GM12878 (cell line): ENCODE data around the gene ISLR2. TPM values are rescaled to one million over a fixed set of nuclear protein-coding genes. Genes with fewer than 3 reads are reported as not detected.

Experiments
- ATAC-seq: fragments of 200-7000 bp; cut with Tn5 transposase; 3 replicates; pipeline ENCODE4 v1.9.1; 2020; ENCODE audit warnings: mild to moderate bottlenecking, moderate library complexity
- BruUV-seq: library from RNA; stranded (reverse); fragments of 400-500 nt; replicated peaks from 2 replicates; lab custom pipeline; 2021; lab: Mats Ljungman, UMichigan
- CTCF ChIA-PET: fragments of 300-600 bp; sonication (Branson Sonifier 250); formaldehyde crosslinking; extraction: SDS; loops from one replicate; lab custom pipeline; 2021; ENCODE audit warnings: inconsistent platforms; lab: Yijun Ruan, JAX
- POLR2A ChIA-PET: fragments of 350-600 bp; formaldehyde crosslinking; extraction: SDS; loops from one replicate; lab custom pipeline; 2021; ENCODE audit warnings: inconsistent platforms; lab: Charles Lee
- RAD21 ChIA-PET: fragments of 300-600 bp; sonication (Branson Sonifier 250); formaldehyde crosslinking; loops from one replicate; lab custom pipeline; 2023; ENCODE audit warnings: antibody characterized with exemption; ENCODE audit not compliant: unreplicated experiment; lab: Charles Lee
- SMC1A ChIA-PET: fragments of 300-600 bp; sonication (Branson Sonifier 250); formaldehyde crosslinking; loops from one replicate; lab custom pipeline; 2023; ENCODE audit not compliant: unreplicated experiment, uncharacterized antibody; lab: Charles Lee
- DNase-seq: peaks from one replicate; pipeline ENCODE4 v3.0.0-alpha.2; 2011; ENCODE audit warnings: low read depth, low spot score
- FAIRE-seq: peaks from 3 replicates; lab custom pipeline; 2011; peaks lifted over from hg19 to GRCh38; lab: Jason Lieb, UNC
- H2AFZ ChIP-seq: 2 replicates; pipeline ENCODE4 v1.6.0; 2011; ENCODE audit warnings: low read depth, low read length, control low read depth; ENCODE audit not compliant: control insufficient read depth
- H3K27ac ChIP-seq: 2 replicates; pipeline ENCODE4 v1.5.1; 2011; ENCODE audit warnings: control low read depth; ENCODE audit not compliant: control insufficient read depth, insufficient read depth
- H3K27me3 ChIP-seq, 2 experiments: replicated peaks in 1 of 2; 2 replicates each; pipeline versions ENCODE4 v1.6.0 to v1.6.1; 2011; ENCODE audit warnings: low read length in 1 of 2; ENCODE audit not compliant: control insufficient read depth in 2 of 2, insufficient read depth in 2 of 2
- H3K36me3 ChIP-seq, 2 experiments: 2 replicates each; pipeline ENCODE4 v1.5.1; 2011; ENCODE audit warnings: low read length in 1 of 2; ENCODE audit not compliant: control insufficient read depth in 2 of 2, insufficient read depth in 2 of 2
- H3K4me1 ChIP-seq: 2 replicates; pipeline ENCODE4 v1.6.1; 2011; ENCODE audit warnings: mild to moderate bottlenecking, low read length, moderate library complexity, mixed read lengths; ENCODE audit not compliant: control insufficient read depth, insufficient read depth
- H3K4me2 ChIP-seq: 2 replicates; pipeline ENCODE4 v1.6.0; 2011; ENCODE audit warnings: control low read depth; ENCODE audit not compliant: control insufficient read depth, insufficient read depth
- H3K4me3 ChIP-seq: fragments of 200-600 bp; sonication (generic); 2 replicates; pipeline ENCODE4 v1.5.1; 2016
- H3K79me2 ChIP-seq: 2 replicates; pipeline ENCODE4 v1.6.0; 2011; ENCODE audit warnings: low read length; ENCODE audit not compliant: control insufficient read depth, insufficient read depth
- H3K9ac ChIP-seq: 2 replicates; pipeline ENCODE4 v1.8.0; 2011; ENCODE audit warnings: low read length, control low read depth, mixed read lengths; ENCODE audit not compliant: control insufficient read depth, insufficient read depth
- H3K9me3 ChIP-seq: replicated peaks from 3 replicates; pipeline ENCODE4 v1.5.1; 2011; ENCODE audit warnings: mild to moderate bottlenecking, low read length; ENCODE audit not compliant: control insufficient read depth, insufficient read depth
- H4K20me1 ChIP-seq: 2 replicates; pipeline ENCODE4 v1.6.0; 2011; ENCODE audit not compliant: control insufficient read depth, insufficient read depth
- CHD4 ChIP-seq: fragments of 200-600 bp; sonication (generic); IDR thresholded peaks from 2 replicates; pipeline ENCODE4 v1.6.1; 2016; ENCODE audit warnings: mild to moderate bottlenecking
- ETV6 ChIP-seq, 2 experiments: fragments of 450-650 bp in 1 of 2; IDR thresholded peaks in 1 of 2; conservative IDR thresholded peaks in 1 of 2; 2 replicates each; pipeline ENCODE4 v1.6.1; 2014; ENCODE audit warnings: antibody characterized with exemption in 1 of 2, borderline replicate concordance in 1 of 2, low read depth in 1 of 2, mild to moderate bottlenecking in 1 of 2, moderate library complexity in 1 of 2
- IKZF1 ChIP-seq: fragments of 450-650 bp; conservative IDR thresholded peaks from 2 replicates; pipeline ENCODE4 v1.6.1; 2017; ENCODE audit warnings: antibody characterized with exemption, mild to moderate bottlenecking
- MTA2 ChIP-seq: fragments of 450-650 bp; IDR thresholded peaks from 2 replicates; pipeline ENCODE4 v1.6.1; 2016; ENCODE audit warnings: low read depth, mild to moderate bottlenecking, moderate library complexity
- PAX5 ChIP-seq: IDR thresholded peaks from 2 replicates; pipeline ENCODE4 v1.6.1; 2011; ENCODE audit warnings: low read depth, low read length, borderline replicate concordance
- SPI1 ChIP-seq: IDR thresholded peaks from 2 replicates; pipeline ENCODE4 v1.6.1; 2011; ENCODE audit warnings: low read depth, mild to moderate bottlenecking, low read length, moderate library complexity, borderline replicate concordance; ENCODE audit not compliant: insufficient read depth
- STAT3 ChIP-seq: IDR thresholded peaks from 2 replicates; pipeline ENCODE4 v1.6.1; 2011; ENCODE audit warnings: low read depth, low read length, improper control_type of control experiment
- ZNF207 ChIP-seq: fragments of 450-650 bp; IDR thresholded peaks from 2 replicates; pipeline ENCODE4 v1.6.1; 2014; ENCODE audit warnings: antibody characterized with exemption, mild to moderate bottlenecking, borderline replicate concordance
- WGBS: methylation state at CpG from one replicate; pipeline ENCODE4 v1.1.6; 2016; ENCODE audit warnings: low lambda C conversion rate; ENCODE audit not compliant: insufficient replicate concordance, insufficient coverage; ENCODE audit errors: missing lambda C conversion rate; 5-methylcytosine and 5-hydroxymethylcytosine counted together
- in situ Hi-C: fragments of 300-500 bp; cut with MboI; formaldehyde crosslinking; loops from 9 replicates; pipeline ENCODE4 v1.14.3; 2018; ENCODE audit warnings: mixed read lengths
- intact Hi-C: fragments of 100-400 bp; cut with micrococcal nuclease; formaldehyde crosslinking; loops from one replicate; pipeline ENCODE4 v1.14.2; 2022; ENCODE audit not compliant: unreplicated experiment
- polyA plus RNA-seq, 11 experiments: library from polyadenylated mRNA; depleted of rRNA in 4 of 11; unstranded in 6 of 11; stranded (reverse) in 5 of 11; fragments of >200 nt; fragmentation: Nextera tagmentation in 4 of 11; fragmentation: Illumina TruSeq in 1 of 11; extraction: Ambion mirVana in 4 of 11; extraction: Trizol in 1 of 11; gene quantifications; 1 replicate in 1 of 11; 2 replicates in 10 of 11; pipeline versions ENCODE4 v1.2.1 to v1.2.3, GENCODE V29; 2011 to 2016; ENCODE audit warnings: inconsistent platforms in 2 of 11, missing spikeins in 2 of 11, low read depth in 1 of 11
- total RNA-seq, 4 experiments: library from RNA; depleted of rRNA in 3 of 4; stranded (reverse); fragments of >200 nt in 3 of 4; fragmentation: Illumina TruSeq in 1 of 4; extraction: Trizol in 1 of 4; gene quantifications; 2 replicates each; pipeline versions ENCODE4 v1.2.1 to v1.2.3, GENCODE V29; 2013 to 2021
- TF ChIP-seq, protein P1 (sequence below): fragments of 150-350 bp; IDR thresholded peaks from 2 replicates; pipeline ENCODE4 v1.6.1; 2016; ENCODE audit warnings: low read depth, low read length

The ISLR2 gene
- total and polyA plus RNA-seq, 10 of the 15 experiments (the other 5 are each of a cell fraction or from before 2014, with no cell fraction given), result 0.04 to 0.21 (median 0.07) TPM; not detected in 4

DNA sequence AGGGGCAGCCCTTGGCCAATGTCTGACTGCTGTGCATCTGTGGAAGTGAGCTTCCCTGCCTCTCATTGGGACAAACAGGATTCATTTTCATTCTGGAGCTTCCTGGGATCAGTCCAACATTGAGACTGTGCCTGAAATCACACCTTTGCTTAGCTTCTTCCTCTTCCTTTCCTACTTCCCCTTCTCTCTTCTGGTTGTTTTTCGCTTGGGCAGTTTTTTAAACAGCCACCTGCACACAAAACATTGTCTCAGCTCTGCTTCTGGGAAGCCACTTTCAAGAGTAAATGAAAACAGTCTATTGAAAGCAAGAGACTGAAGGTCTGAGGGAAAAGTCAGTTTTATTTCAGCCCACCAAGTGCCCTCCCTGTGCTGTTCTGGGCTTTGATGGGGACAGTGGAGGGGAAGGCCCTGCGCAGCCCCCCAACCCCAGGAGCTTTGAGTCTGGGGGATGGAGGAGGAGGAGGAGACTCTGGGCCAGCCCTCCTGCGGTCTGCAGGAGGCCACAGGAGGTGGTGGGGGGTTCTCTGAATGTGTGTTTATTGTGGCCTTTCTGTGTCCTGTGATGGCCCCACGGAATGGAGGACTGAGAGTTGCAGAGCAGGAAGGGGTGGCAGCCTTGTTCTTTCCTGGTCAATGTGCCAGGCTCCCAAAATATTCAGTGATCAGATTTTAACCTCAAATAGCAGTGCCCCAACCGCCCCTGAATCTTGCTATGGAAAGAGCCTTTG is 7.8 kb upstream of the ISLR2 start:
- POLR2A ChIA-PET, result no interaction called here
- intact Hi-C loops, result no loop called here
- H3K27ac ChIP-seq, result peak overlapping the region; percentile 48
- H3K4me2 ChIP-seq, result peak overlapping the region; percentile 70
- peak; percentile 46; the same call in 1 of the 2 replicates for TF ChIP-seq IKZF1
- TF ChIP-seq, protein P1, sequence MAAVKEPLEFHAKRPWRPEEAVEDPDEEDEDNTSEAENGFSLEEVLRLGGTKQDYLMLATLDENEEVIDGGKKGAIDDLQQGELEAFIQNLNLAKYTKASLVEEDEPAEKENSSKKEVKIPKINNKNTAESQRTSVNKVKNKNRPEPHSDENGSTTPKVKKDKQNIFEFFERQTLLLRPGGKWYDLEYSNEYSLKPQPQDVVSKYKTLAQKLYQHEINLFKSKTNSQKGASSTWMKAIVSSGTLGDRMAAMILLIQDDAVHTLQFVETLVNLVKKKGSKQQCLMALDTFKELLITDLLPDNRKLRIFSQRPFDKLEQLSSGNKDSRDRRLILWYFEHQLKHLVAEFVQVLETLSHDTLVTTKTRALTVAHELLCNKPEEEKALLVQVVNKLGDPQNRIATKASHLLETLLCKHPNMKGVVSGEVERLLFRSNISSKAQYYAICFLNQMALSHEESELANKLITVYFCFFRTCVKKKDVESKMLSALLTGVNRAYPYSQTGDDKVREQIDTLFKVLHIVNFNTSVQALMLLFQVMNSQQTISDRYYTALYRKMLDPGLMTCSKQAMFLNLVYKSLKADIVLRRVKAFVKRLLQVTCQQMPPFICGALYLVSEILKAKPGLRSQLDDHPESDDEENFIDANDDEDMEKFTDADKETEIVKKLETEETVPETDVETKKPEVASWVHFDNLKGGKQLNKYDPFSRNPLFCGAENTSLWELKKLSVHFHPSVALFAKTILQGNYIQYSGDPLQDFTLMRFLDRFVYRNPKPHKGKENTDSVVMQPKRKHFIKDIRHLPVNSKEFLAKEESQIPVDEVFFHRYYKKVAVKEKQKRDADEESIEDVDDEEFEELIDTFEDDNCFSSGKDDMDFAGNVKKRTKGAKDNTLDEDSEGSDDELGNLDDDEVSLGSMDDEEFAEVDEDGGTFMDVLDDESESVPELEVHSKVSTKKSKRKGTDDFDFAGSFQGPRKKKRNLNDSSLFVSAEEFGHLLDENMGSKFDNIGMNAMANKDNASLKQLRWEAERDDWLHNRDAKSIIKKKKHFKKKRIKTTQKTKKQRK, result no peak
- TF ChIP-seq PAX5, result peak; percentile 34; the same call in 1 of the 2 replicates
- TF ChIP-seq STAT3, result no peak
- TF ChIP-seq ZNF207, result no peak
- peak in 1 of 2 experiments; percentile 34; a peak in 1 of 4 replicates for TF ChIP-seq ETV6 (conservative IDR thresholded peaks at IDR 0.05 in 1 of 2, IDR thresholded peaks at IDR 0.05 in 1 of 2; ENCODE audit: borderline replicate concordance in 1 of 2, low read depth in 1 of 2)
- no peak for TF ChIP-seq CHD4
- TF ChIP-seq MTA2, result no peak
- TF ChIP-seq SPI1, result peak; percentile 66
- TF ChIP-seq, all 136 proteins: peak for 4
- Histone ChIP-seq H3K9ac (peak overlapping the region; percentile 29), H4K20me1 (no peaks in the 10 kb centered on the region), H3K36me3 (no peaks in the 10 kb centered on the region), H3K4me1 (peaks cover 20% of the 10 kb centered on the region), H3K9me3 (no peaks in the 10 kb centered on the region), H2AFZ (peak overlapping the region; percentile 9; the same call in 1 of the 2 replicates), H3K79me2 (no peaks in the 10 kb centered on the region), H3K27me3 (peaks cover 0 to 1% of the 10 kb centered on the region in 2 experiments; a peak in 2 of 4 replicates), H3K4me3 (peak overlapping the region; percentile 40; the same call in 1 of the 2 replicates)
- no peak for DNase-seq
- WGBS, result 6% methylated on average over 5 of the region's 5 CpGs
- peak; percentile 71 for ATAC-seq
- in situ Hi-C loops, result loop anchor here (5.0 to 10.0 kb wide), 2 partner anchors 185 to 1152 kb away; no protein-coding TSS in a partner anchor
- BruUV-seq, result no TSS peak
- FAIRE-seq, result peak; percentile 57
- CTCF ChIA-PET, result interaction anchor here (0.8 to 2.3 kb wide), 4 partner anchors 149 to 198 kb away, joined by 3 to 19 read pairs (median 5); no protein-coding TSS in a partner anchor
- SMC1A ChIA-PET, result interaction anchor here (0.9 to 1.1 kb wide), 2 partner anchors 74 to 185 kb away, joined by 3 to 4 read pairs; no protein-coding TSS in a partner anchor
- RAD21 ChIA-PET, result interaction anchor here (1.0 to 1.6 kb wide), 2 partner anchors 185 to 198 kb away, joined by 4 read pairs; no protein-coding TSS in a partner anchor
